ENCODE data around the gene LRRC37A.
"Not testable (repeated sequence)": the region's sequence is repeated elsewhere in the genome, so short reads cannot be mapped to it uniquely, and the experiment has no call there.

GRCh38 chr17:46294831-46295230 lies at the start of gene LRRC37A:
- not testable (repeated sequence) for TF ChIP-seq CTCF (conservative IDR thresholded peaks at IDR 0.05); ZFX (IDR thresholded peaks at IDR 0.05)
